Stimulated activated CD8-positive, alpha-beta memory T cell treated with anti-CD3 and anti-CD28 coated beads, Interleukin-7, amount 100 ng/mL, for 1 hour (primary cell): ENCODE results near the gene CENPA.
"Not testable (repeated sequence)": the region's sequence is repeated elsewhere in the genome, so short reads cannot be mapped to it uniquely, and the experiment has no call there.

ENCODE experiments used
- DNase-seq, 2 donors: peaks; one replicate each; pipeline ENCODE4 v3.0.0-alpha.2; 2020; ENCODE audit warnings: low read depth in 2 of 2

CENPA gene

GRCh38 chr2:26792720-26793119, 6.9 kb downstream of the CENPA start:
- no peak for DNase-seq

- no peak for DNase-seq
These were observed 7.7 kb downstream of the CENPA start for GRCh38 chr2:26793518-26793917.

GRCh38 chr2:26795135-26795534, 9.3 kb downstream of the CENPA start:
- DNase-seq, result not testable (repeated sequence)

- DNase-seq, result no peak
These were observed 15.5 kb downstream of the CENPA start for GRCh38 chr2:26801328-26801727.

- no peak for DNase-seq
These were observed 15.9 kb downstream of the CENPA start for GRCh38 chr2:26801796-26802195.

GRCh38 chr2:26805241-26805676, 19.4 kb downstream of the CENPA start:
- DNase-seq, result no peak

- no peak for DNase-seq
These were observed 22.1 kb downstream of the CENPA start for GRCh38 chr2:26807788-26808460.

GRCh38 chr2:26809211-26809610, 23.4 kb downstream of the CENPA start:
- no peak for DNase-seq

GRCh38 chr2:26809876-26810577, 24.2 kb downstream of the CENPA start:
- DNase-seq, result no peak

- no peak for DNase-seq
These were observed 25.4 kb downstream of the CENPA start for GRCh38 chr2:26811261-26811660.

GRCh38 chr2:26811791-26812694, 26.2 kb downstream of the CENPA start:
- DNase-seq, result no peak

GRCh38 chr2:26812731-26813130, 26.9 kb downstream of the CENPA start:
- no peak for DNase-seq

GRCh38 chr2:26814072-26814765, 28.4 kb downstream of the CENPA start:
- not testable (repeated sequence) for DNase-seq

GRCh38 chr2:26816893-26817292, 31.0 kb downstream of the CENPA start:
- DNase-seq, result no peak

GRCh38 chr2:26818255-26818654, 32.4 kb downstream of the CENPA start:
- DNase-seq, result no peak

GRCh38 chr2:26818972-26819371, 33.1 kb downstream of the CENPA start:
- no peak for DNase-seq

- no peak for DNase-seq
These were observed 35.1 kb downstream of the CENPA start for GRCh38 chr2:26820932-26821331.

GRCh38 chr2:26822877-26823276, 37.0 kb downstream of the CENPA start:
- DNase-seq, result no peak

GRCh38 chr2:26838121-26838906, 52.5 kb downstream of the CENPA start:
- no peak for DNase-seq

- DNase-seq, result no peak
These were observed 55.2 kb downstream of the CENPA start for GRCh38 chr2:26840937-26841610.
